ENCODE measurements around the gene NRG4.
A peak's percentile ranks its signal among the peaks of the same experiment; 100 is the strongest.

The NRG4 gene

DNA sequence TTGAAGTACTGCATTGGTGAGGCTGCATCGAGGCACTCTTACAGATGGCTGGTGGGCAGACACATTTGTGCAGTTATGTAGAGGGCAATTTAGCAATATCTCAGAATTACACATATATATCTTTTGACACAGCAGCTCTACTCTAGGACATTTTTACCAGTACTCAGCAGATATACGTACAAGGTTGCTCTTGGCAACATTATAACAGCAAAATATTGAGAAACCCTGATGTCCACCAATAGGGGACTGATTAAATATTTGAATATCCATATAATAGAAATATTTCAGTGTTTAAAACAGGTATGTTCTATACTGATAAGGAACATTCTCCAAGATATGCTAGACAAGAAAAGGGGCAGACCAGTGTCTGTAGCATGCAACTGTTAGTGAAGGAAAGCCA lies 116.5 kb downstream of the NRG4 start:
- DNase-seq (ENCODE audit: low read depth, low spot score), result no peak
- ChIA-PET POLR2A (no interaction called here), CTCF (interaction anchor here (0.7 kb wide), 1 partner anchor 31 kb away, joined by 3 read pairs; no protein-coding TSS in a partner anchor)
- TF ChIP-seq, protein P1, sequence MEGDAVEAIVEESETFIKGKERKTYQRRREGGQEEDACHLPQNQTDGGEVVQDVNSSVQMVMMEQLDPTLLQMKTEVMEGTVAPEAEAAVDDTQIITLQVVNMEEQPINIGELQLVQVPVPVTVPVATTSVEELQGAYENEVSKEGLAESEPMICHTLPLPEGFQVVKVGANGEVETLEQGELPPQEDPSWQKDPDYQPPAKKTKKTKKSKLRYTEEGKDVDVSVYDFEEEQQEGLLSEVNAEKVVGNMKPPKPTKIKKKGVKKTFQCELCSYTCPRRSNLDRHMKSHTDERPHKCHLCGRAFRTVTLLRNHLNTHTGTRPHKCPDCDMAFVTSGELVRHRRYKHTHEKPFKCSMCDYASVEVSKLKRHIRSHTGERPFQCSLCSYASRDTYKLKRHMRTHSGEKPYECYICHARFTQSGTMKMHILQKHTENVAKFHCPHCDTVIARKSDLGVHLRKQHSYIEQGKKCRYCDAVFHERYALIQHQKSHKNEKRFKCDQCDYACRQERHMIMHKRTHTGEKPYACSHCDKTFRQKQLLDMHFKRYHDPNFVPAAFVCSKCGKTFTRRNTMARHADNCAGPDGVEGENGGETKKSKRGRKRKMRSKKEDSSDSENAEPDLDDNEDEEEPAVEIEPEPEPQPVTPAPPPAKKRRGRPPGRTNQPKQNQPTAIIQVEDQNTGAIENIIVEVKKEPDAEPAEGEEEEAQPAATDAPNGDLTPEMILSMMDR (IDR thresholded peaks at IDR 0.05; ENCODE audit: insufficient read depth, low read length, missing control alignments), result no peak
- H3K4me3 ChIP-seq (ENCODE audit: low read depth, low read length), result no peak overlapping the region

DNA sequence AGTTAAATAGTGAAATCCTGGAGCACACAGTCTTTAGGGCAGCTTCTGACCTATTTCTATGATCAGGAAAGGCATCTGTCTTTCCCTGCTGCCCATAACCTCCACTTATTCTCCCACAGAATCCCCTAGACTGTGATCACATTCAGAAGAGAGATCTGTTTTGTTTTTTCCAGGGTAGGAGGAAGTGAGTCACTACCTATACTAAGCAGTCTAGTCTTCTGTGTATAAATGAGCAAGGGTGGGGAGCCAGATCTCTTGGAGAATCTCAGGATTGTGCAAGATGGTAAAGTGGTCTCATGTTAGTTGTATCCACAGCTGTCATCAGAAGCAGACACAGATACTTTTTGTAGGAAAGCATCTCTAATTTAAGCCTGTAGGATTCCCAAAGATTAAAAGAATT lies 120.3 kb downstream of the NRG4 start:
- ChIA-PET POLR2A (interaction anchor here (0.8 to 1.7 kb wide), 2 partner anchors 12 to 49 kb away, joined by 3 read pairs; partner anchors contain the start of gene UBE2Q2), CTCF (interaction anchor here (1.5 kb wide), 1 partner anchor 10 kb away, joined by 5 read pairs; no protein-coding TSS in a partner anchor)
- TF ChIP-seq, protein P1 (IDR thresholded peaks at IDR 0.05; ENCODE audit: insufficient read depth, low read length, missing control alignments), result no peak
- H3K4me3 ChIP-seq (ENCODE audit: low read depth, low read length), result no peak overlapping the region
- DNase-seq (ENCODE audit: low read depth, low spot score), result peak; percentile 83

Measured in AG04449 (cell line).